Endothelial cell of umbilical vein (primary cell): Measurements from ENCODE around the gene OSBP2. TPM values are rescaled to one million over a fixed set of nuclear protein-coding genes. Genes with fewer than 3 reads are reported as not detected.
A peak's percentile ranks its signal among the peaks of the same experiment; 100 is the strongest.
"Not testable (repeated sequence)": the region's sequence is repeated elsewhere in the genome, so short reads cannot be mapped to it uniquely, and the experiment has no call there.

ENCODE experiments used
- BruUV-seq: library from RNA; stranded (reverse); fragments of 400-500 nt; replicated peaks from 2 replicates; lab custom pipeline; 2021; lab: Mats Ljungman, UMichigan
- CTCF ChIA-PET: fragments of 300-600, 350-600 bp; sonication (Branson Sonifier 250); formaldehyde crosslinking; loops from one replicate; lab custom pipeline; 2021; ENCODE audit warnings: antibody characterized with exemption, inconsistent platforms; lab: Charles Lee
- POLR2A ChIA-PET: fragments of 300-600, 350-600 bp; sonication (Branson Sonifier 250); formaldehyde crosslinking; loops from one replicate; lab custom pipeline; 2021; ENCODE audit warnings: antibody characterized with exemption, inconsistent platforms; lab: Charles Lee
- DNase-seq: peaks from one replicate; pipeline ENCODE4 v3.0.0-alpha.2; 2011; ENCODE audit warnings: low read depth, low spot score
- FAIRE-seq: peaks from 2 replicates; lab custom pipeline; 2011; peaks lifted over from hg19 to GRCh38; lab: Jason Lieb, UNC
- H2AFZ ChIP-seq: 2 replicates; pipeline ENCODE4 v1.6.0; 2012; ENCODE audit warnings: low read depth, low read length, control low read depth, inconsistent platforms
- H3K27ac ChIP-seq: 2 replicates; pipeline ENCODE4 v1.5.1; 2011; ENCODE audit warnings: low read depth, mild to moderate bottlenecking, control low read depth, low read length, moderate library complexity; ENCODE audit not compliant: insufficient read depth
- H3K27me3 ChIP-seq, 2 experiments: 2 replicates each; pipeline versions ENCODE4 v1.6.0 to v1.6.1; 2011; ENCODE audit warnings: low read length in 2 of 2, mixed read lengths in 1 of 2; ENCODE audit not compliant: control insufficient read depth in 2 of 2, insufficient read depth in 2 of 2
- H3K36me3 ChIP-seq, 2 experiments: 2 replicates in 1 of 2; 3 replicates in 1 of 2; pipeline ENCODE4 v1.5.1; 2011; ENCODE audit warnings: low read length in 2 of 2, mild to moderate bottlenecking in 1 of 2, moderate library complexity in 1 of 2; ENCODE audit not compliant: control insufficient read depth in 2 of 2, insufficient read depth in 2 of 2; ENCODE audit errors: extremely low read depth in 1 of 2
- H3K4me1 ChIP-seq: 3 replicates; pipeline ENCODE4 v1.5.1; 2011; ENCODE audit warnings: mild to moderate bottlenecking, low read length; ENCODE audit not compliant: control insufficient read depth, insufficient read depth; ENCODE audit errors: extremely low read depth
- H3K4me2 ChIP-seq: 2 replicates; pipeline ENCODE4 v1.6.1; 2011; ENCODE audit warnings: low read length, control low read depth, mixed read lengths; ENCODE audit not compliant: insufficient read depth
- H3K4me3 ChIP-seq, 3 experiments: fragments of 200-600 bp in 1 of 3; sonication (generic), shearing (Covaris generic) in 1 of 3; replicated peaks in 1 of 3; 2 replicates each; pipeline ENCODE4 v1.5.1; 2011 to 2016; ENCODE audit warnings: control low read depth in 3 of 3, low read length in 3 of 3, mild to moderate bottlenecking in 2 of 3, inconsistent platforms in 1 of 3, low read depth in 1 of 3, moderate library complexity in 1 of 3; ENCODE audit not compliant: insufficient read depth in 1 of 3
- H3K79me2 ChIP-seq: 2 replicates; pipeline ENCODE4 v1.6.0; 2012; ENCODE audit warnings: low read length, inconsistent platforms; ENCODE audit not compliant: control insufficient read depth, insufficient read depth
- H3K9ac ChIP-seq: replicated peaks from 2 replicates; pipeline ENCODE3; 2011; ENCODE audit warnings: low read length, control low read depth; ENCODE audit not compliant: insufficient read depth; ENCODE audit errors: extremely low read depth
- H3K9me1 ChIP-seq: replicated peaks from 3 replicates; pipeline ENCODE4 v1.6.0; 2011; ENCODE audit warnings: mild to moderate bottlenecking, low read length; ENCODE audit not compliant: control insufficient read depth, insufficient read depth; ENCODE audit errors: extremely low read depth
- H3K9me3 ChIP-seq: replicated peaks from 2 replicates; pipeline ENCODE4 v1.5.1; 2012; ENCODE audit warnings: low read length, inconsistent platforms; ENCODE audit not compliant: control insufficient read depth, insufficient read depth
- H4K20me1 ChIP-seq: replicated peaks from 2 replicates; pipeline ENCODE3; 2011; ENCODE audit warnings: mild to moderate bottlenecking, low read length; ENCODE audit not compliant: control insufficient read depth, insufficient read depth; ENCODE audit errors: extremely low read depth
- CTCF ChIP-seq, 2 donors: IDR thresholded peaks; 1 replicate in 1 of 2; 2 replicates in 1 of 2; pipeline ENCODE4 v1.5.1; 2011; ENCODE audit warnings: low read length in 2 of 2, mild to moderate bottlenecking in 2 of 2, moderate library complexity in 2 of 2, control low read depth in 1 of 2, inconsistent platforms in 1 of 2, low read depth in 1 of 2; ENCODE audit not compliant: insufficient read depth in 1 of 2; ENCODE audit errors: extremely low read depth in 1 of 2
- EZH2 ChIP-seq: IDR thresholded peaks from 2 replicates; pipeline ENCODE4 v1.6.1; 2012; ENCODE audit warnings: borderline replicate concordance, low read depth, mild to moderate bottlenecking, moderate library complexity, low read length, inconsistent platforms; ENCODE audit not compliant: severe bottlenecking
- FOS ChIP-seq: IDR thresholded peaks from 2 replicates; pipeline ENCODE4 v1.6.1; 2011; ENCODE audit warnings: mild to moderate bottlenecking, low read length, moderate library complexity, borderline replicate concordance; ENCODE audit not compliant: insufficient read depth
- GATA2 ChIP-seq: IDR thresholded peaks from 2 replicates; pipeline ENCODE4 v1.7.0; 2011; ENCODE audit warnings: low read depth, mild to moderate bottlenecking, moderate library complexity, mixed read lengths, low read length; ENCODE audit not compliant: insufficient read length, insufficient read depth
- JUN ChIP-seq: IDR thresholded peaks from 2 replicates; pipeline ENCODE4 v1.6.1; 2011; ENCODE audit warnings: borderline replicate concordance, low read depth; ENCODE audit not compliant: insufficient read length, insufficient read depth
- MAX ChIP-seq: IDR thresholded peaks from 2 replicates; pipeline ENCODE4 v1.6.1; 2011; ENCODE audit not compliant: insufficient read depth, insufficient read length
- MYC ChIP-seq: IDR thresholded peaks from one replicate; pipeline ENCODE4 v1.6.1; 2011; ENCODE audit warnings: mild to moderate bottlenecking, low read depth, low read length
- POLR2A ChIP-seq: IDR thresholded peaks from 2 replicates; pipeline ENCODE4 v1.6.1; 2012; ENCODE audit warnings: low read depth, mild to moderate bottlenecking, control low read depth, low read length
- POLR2AphosphoS5 ChIP-seq: IDR thresholded peaks from 2 replicates; pipeline ENCODE4 v1.6.1; 2012; ENCODE audit warnings: low read depth, mild to moderate bottlenecking, control low read depth, low read length, moderate library complexity; ENCODE audit not compliant: insufficient read depth
- dilution Hi-C: fragments of 300-500 bp; cut with MboI; formaldehyde crosslinking; loops from one replicate; pipeline ENCODE4 v1.15.0; 2019; ENCODE audit warnings: low sequenced_read_pairs; ENCODE audit not compliant: extremely low pct_ligation_motif_present
- intact Hi-C: fragments of 100-400 bp; cut with micrococcal nuclease; formaldehyde crosslinking; loops from one replicate; pipeline ENCODE4 v1.10.0; 2022
- polyA plus RNA-seq, 4 experiments: library from polyadenylated mRNA; depleted of rRNA in 3 of 4; stranded (reverse) in 3 of 4; unstranded in 1 of 4; fragments of >200 nt; gene quantifications; 2 replicates each; pipeline versions ENCODE4 v1.2.1 to v1.2.3, GENCODE V29; 2011 to 2012; ENCODE audit warnings: missing spikeins in 1 of 4
- total RNA-seq: library from RNA; stranded (reverse); gene quantifications from 2 replicates; pipeline ENCODE4 v1.2.3, GENCODE V29; 2021

Gene OSBP2
- total and polyA plus RNA-seq, 2 donors (not counting 3 experiments of a cell fraction or from before 2014, with no cell fraction given), result 4.1 to 7.5 TPM

- ChIA-PET CTCF (interaction anchor here (3.2 kb wide), 1 partner anchor 49 kb away, joined by 11 read pairs; no protein-coding TSS in a partner anchor), POLR2A (no interaction called here)
- Histone ChIP-seq H3K27me3 (no peaks in the 10 kb centered on the region), H3K4me1 (peaks cover 4% of the 10 kb centered on the region), H3K27ac (no peak overlapping the region), H3K4me2 (no peak overlapping the region), H3K9me3 (no peaks in the 10 kb centered on the region), H3K79me2 (no peaks in the 10 kb centered on the region), H3K9me1 (no peaks in the 10 kb centered on the region), H3K36me3 (no peaks in the 10 kb centered on the region), H3K9ac (no peak overlapping the region), H2AFZ (no peak overlapping the region), H4K20me1 (no peaks in the 10 kb centered on the region), H3K4me3 (no peak overlapping the region)
- DNase-seq (no peak), FAIRE-seq (no peak)
- BruUV-seq, result no TSS peak
- intact Hi-C loops (no loop called here), dilution Hi-C loops (no loop called here)
- TF ChIP-seq POLR2A, result no peak
- TF ChIP-seq POLR2AphosphoS5, result no peak
- no peak for TF ChIP-seq JUN
- no peak for TF ChIP-seq FOS
- no peak for TF ChIP-seq CTCF (IDR thresholded peaks at IDR 0.05; ENCODE audit: extremely low read depth in 1 of 2, insufficient read depth in 1 of 2, low read depth in 1 of 2, low read length in 2 of 2)
- no peak for TF ChIP-seq GATA2
- TF ChIP-seq MYC, result no peak
- TF ChIP-seq MAX, result no peak
- no peak for TF ChIP-seq EZH2
Measured at GRCh38 chr22:30705710-30706651, 11.3 kb downstream of the OSBP2 start.

GRCh38 chr22:30709980-30710379, 15.3 kb downstream of the OSBP2 start:
- DNase-seq, H4K20me1 ChIP-seq, dilution Hi-C loops, H3K4me3 ChIP-seq, H3K9me1 ChIP-seq, H3K79me2 ChIP-seq, CTCF ChIA-PET, H3K27me3 ChIP-seq, H3K36me3 ChIP-seq, H3K9ac ChIP-seq, BruUV-seq, POLR2A ChIA-PET, H2AFZ ChIP-seq, H3K4me2 ChIP-seq, H3K9me3 ChIP-seq, intact Hi-C loops, H3K4me1 ChIP-seq, H3K27ac ChIP-seq: not testable (repeated sequence)
- FAIRE-seq, result peak; percentile 8
